Psoas muscle (tissue), 8 donors: ENCODE data around the gene ANKZF1. TPM values are rescaled to one million over a fixed set of nuclear protein-coding genes. Genes with fewer than 3 reads are reported as not detected.

Source experiments
- ATAC-seq, 4 donors: fragments of 200-7000 bp; cut with Tn5 transposase; one replicate each; pipeline ENCODE4 v1.9.1; 2020; ENCODE audit warnings: moderate library complexity in 3 of 4, mild to moderate bottlenecking in 2 of 4
- DNase-seq, 2 donors: peaks; one replicate each; pipeline ENCODE4 v3.0.0-alpha.2; 2020
- H3K27ac ChIP-seq: fragments of 200-600 bp; one replicate; pipeline ENCODE4 v1.8.0; 2022
- H3K27me3 ChIP-seq, 3 donors: fragments of 200-600 bp in 1 of 3; one replicate each; pipeline versions ENCODE4 v1.6.1 to v1.8.0; 2013 to 2022; ENCODE audit warnings: low read length in 2 of 3, mild to moderate bottlenecking in 2 of 3, moderate library complexity in 1 of 3; ENCODE audit not compliant: insufficient read depth in 3 of 3
- H3K36me3 ChIP-seq, 2 donors: fragments of 200-600 bp in 1 of 2; one replicate each; pipeline versions ENCODE4 v1.6.1 to v1.8.0; 2013 to 2022; ENCODE audit warnings: low read depth in 1 of 2, mild to moderate bottlenecking in 1 of 2, moderate library complexity in 1 of 2; ENCODE audit not compliant: insufficient read depth in 1 of 2
- H3K4me1 ChIP-seq: fragments of 200-600 bp; one replicate; pipeline ENCODE4 v1.8.0; 2022
- H3K4me3 ChIP-seq: fragments of 200-600 bp; one replicate; pipeline ENCODE4 v1.8.0; 2022; ENCODE audit warnings: mild to moderate bottlenecking
- H3K9me3 ChIP-seq: fragments of 200-600 bp; one replicate; pipeline ENCODE4 v1.8.0; 2022
- CTCF ChIP-seq: fragments of 200-600 bp; IDR thresholded peaks from one replicate; pipeline ENCODE4 v1.8.0; 2022; ENCODE audit warnings: antibody characterized with exemption
- WGBS, 3 donors: extraction: QIAGEN DNeasy Blood & Tissue Kit; methylation state at CpG; one replicate each; pipeline versions ENCODE4 v1.1.6 to v1.1.7; 2013; 5-methylcytosine and 5-hydroxymethylcytosine counted together
- intact Hi-C, 2 donors: fragments of 100-400 bp; cut with DNase I; formaldehyde crosslinking; loops; one replicate each; pipeline versions ENCODE4 v1.11.0 to v1.14.2; 2022
- polyA plus RNA-seq, 3 donors: library from polyadenylated mRNA; stranded (reverse); fragments of 200-250 nt; gene quantifications; one replicate each; pipeline ENCODE4 v1.2.3, GENCODE V29; 2013
- total RNA-seq, 4 donors: library from RNA; stranded (reverse); fragmentation: NEBNext Ultra II Directional in 2 of 4; extraction: Animal tissue kit (Norgen Biotek cat#: 25700) in 2 of 4; gene quantifications; one replicate each; pipeline versions ENCODE4 v1.2.1 to v1.2.4, GENCODE V29; 2021 to 2023
- donor health status: healthy with polysubstance abuse.
- donor health status: DM: no; HTN: no; CAD: no; lungs with moderate emphysema.
- donor health status: Bipolar disorder and iron deficiency.
- donor health status: healthy.
- donor health status: DM: yes; HTN: yes; CAD: no.
- donor health status: DM: no; HTN: no; CAD: no.
- donor health status: DM: no; HTN: no; CAD: no.
- donor health status: DM: yes; HTN: yes; CAD: no.

The ANKZF1 gene
- total and polyA plus RNA-seq, 7 donors = 8.7 to 29.4 (median 14.9) TPM

GRCh38 chr2:219249203-219249980 lies 19.8 kb downstream of the ANKZF1 start:
- DNase-seq (peak; percentile 53 to 77), ATAC-seq (no peak)
- peaks cover 59% of the 10 kb centered on the region for H3K4me1 ChIP-seq
- peaks cover 0 to 55% of the 10 kb centered on the region in 2 donors for H3K36me3 ChIP-seq
- H3K9me3 ChIP-seq = no peaks in the 10 kb centered on the region
- peak overlapping the region; percentile 75 for H3K4me3 ChIP-seq
- peak overlapping the region; percentile 94 for H3K27ac ChIP-seq
- intact Hi-C loops = loop anchor here in 1 of 2 donors (10.0 kb wide), 1 partner anchor 45 kb away; no protein-coding TSS in a partner anchor
- TF ChIP-seq CTCF = no peak
- WGBS, 3 donors = 15 to 23% (median 21%) methylated on average over 7 of the region's 7 CpGs
- no peaks in the 10 kb centered on the region for H3K27me3 ChIP-seq

DNA sequence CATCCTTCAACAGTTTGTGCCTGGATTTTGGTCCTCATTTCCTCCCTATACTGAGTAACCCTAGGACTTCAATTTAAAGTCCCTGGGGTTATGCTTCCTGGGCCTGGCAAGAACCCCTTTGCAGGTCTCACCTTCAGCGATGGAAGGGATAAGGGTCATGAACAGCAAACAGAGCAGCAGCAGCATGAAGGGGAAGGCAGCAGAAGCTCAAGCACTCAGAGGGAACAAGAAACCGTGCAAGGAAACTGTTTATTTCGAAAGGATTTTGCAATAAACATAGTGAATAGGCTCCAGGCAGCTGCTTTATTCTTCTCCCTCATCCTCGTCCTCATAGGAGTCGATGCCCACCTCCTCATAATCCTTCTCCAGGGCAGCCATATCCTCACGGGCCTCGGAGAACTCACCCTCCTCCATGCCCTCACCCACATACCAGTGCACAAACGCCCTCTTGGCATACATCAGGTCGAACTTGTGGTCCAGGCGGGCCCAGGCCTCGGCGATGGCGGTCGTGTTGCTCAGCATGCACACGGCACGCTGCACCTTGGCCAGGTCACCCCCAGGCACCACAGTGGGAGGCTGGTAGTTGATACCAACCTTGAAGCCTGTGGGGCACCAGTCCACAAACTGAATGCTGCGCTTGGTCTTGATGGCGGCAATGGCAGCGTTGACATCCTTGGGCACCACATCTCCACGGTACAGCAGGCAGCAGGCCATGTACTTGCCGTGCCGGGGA lies 20.6 kb downstream of the ANKZF1 start:
- H3K36me3 ChIP-seq = peaks cover 0 to 55% of the 10 kb centered on the region in 2 donors
- peak overlapping the region; percentile 75 for H3K4me3 ChIP-seq
- ATAC-seq (no peak), DNase-seq (no peak)
- H3K27ac ChIP-seq = peak overlapping the region; percentile 94
- intact Hi-C loops = no loop called here
- peaks cover 54% of the 10 kb centered on the region for H3K4me1 ChIP-seq
- H3K27me3 ChIP-seq = no peaks in the 10 kb centered on the region
- no peak for TF ChIP-seq CTCF
- WGBS, 3 donors = 59 to 71% (median 66%) methylated on average over 22 of the region's 22 CpGs
- H3K9me3 ChIP-seq = no peaks in the 10 kb centered on the region

GRCh38 chr2:219251656-219252055 lies 22.1 kb downstream of the ANKZF1 start:
- Histone ChIP-seq H3K9me3 (no peaks in the 10 kb centered on the region), H3K27me3 (no peaks in the 10 kb centered on the region), H3K27ac (peak overlapping the region; percentile 94), H3K4me1 (peaks cover 48% of the 10 kb centered on the region), H3K4me3 (peak overlapping the region; percentile 75), H3K36me3 (peaks cover 0 to 55% of the 10 kb centered on the region in 2 donors)
- WGBS, 3 donors = 38 to 58% (median 42%) methylated on average over 6 of the region's 6 CpGs
- ATAC-seq = no peak
- DNase-seq = no peak
- no peak for TF ChIP-seq CTCF
- intact Hi-C loops = no loop called here

DNA sequence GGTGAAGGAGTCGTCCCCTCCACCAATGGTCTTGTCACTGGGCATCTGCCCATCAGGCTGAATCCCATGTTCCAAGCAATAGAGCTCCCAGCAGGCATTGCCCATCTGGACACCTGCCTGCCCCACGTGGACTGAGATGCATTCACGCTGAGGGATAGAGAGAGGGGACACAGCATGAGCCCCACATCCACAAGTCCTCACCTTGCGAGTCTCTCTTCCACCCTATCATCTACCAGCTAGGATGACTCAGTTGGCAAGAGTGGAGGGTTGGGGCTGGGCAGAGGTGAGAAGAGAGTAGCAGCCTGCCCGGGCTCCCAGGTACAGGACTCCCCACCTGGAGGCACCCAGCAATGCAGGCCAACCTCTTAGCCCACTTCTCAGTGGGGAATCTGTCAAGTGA lies 22.5 kb downstream of the ANKZF1 start:
- Histone ChIP-seq H3K4me1 (peaks cover 48% of the 10 kb centered on the region), H3K36me3 (peaks cover 0 to 51% of the 10 kb centered on the region in 2 donors), H3K9me3 (no peaks in the 10 kb centered on the region), H3K4me3 (peak overlapping the region; percentile 75), H3K27ac (peak overlapping the region; percentile 94), H3K27me3 (no peaks in the 10 kb centered on the region)
- no peak for DNase-seq
- intact Hi-C loops = no loop called here
- no peak for TF ChIP-seq CTCF
- ATAC-seq = peak in 3 of 4 donors; percentile 2 to 5 (median 4)
- WGBS, 3 donors = 25 to 38% (median 25%) methylated on average over 5 of the region's 5 CpGs
